ENCODE data around the gene TADA2B.

TADA2B gene

GRCh38 chr4:7018281-7018680 is 24.9 kb upstream of the TADA2B start:
- no peak for DNase-seq

DNA sequence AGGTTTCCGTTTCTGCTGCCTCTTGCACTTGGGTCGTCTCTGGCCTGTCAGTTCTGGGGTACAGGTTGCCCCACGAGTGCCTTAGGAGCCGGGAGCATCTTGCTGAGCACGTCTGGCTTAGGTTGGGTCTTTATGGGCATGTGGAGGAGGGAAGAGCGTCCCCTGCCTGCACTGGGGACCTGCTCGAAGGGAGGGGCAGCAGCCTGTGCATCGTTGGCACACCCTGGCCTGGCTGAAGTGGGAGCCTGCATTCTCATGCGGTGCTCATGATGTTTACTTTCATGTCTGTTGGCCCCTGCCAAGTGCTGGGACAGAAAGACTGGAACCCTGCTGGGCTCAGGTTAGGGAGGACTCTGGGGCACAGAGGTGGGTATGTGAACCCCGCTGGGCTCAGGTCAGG is 23.8 kb upstream of the TADA2B start:
- no peak for DNase-seq

GRCh38 chr4:7020290-7020689 is 22.9 kb upstream of the TADA2B start:
- no peak for DNase-seq

DNA sequence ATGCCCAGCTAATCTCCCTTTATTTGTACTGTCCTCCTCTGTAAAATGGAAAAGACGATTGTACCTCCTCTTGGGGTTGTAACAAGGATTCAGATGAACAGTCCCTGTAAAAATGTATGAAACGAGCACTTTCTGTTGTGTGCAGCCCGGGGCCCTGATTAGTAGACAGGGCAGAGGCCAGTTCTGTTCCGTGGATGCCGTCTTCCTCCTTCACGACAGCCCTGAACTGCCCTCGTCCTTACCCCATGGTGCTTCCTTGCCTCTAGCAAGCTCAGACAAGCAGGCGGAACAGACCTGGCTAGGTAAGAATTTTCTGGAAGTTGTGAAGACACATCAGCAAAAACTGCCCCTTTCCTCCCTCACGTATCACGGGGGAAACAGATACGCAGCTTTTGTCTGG is 22.3 kb upstream of the TADA2B start:
- no peak for DNase-seq

GRCh38 chr4:7021355-7021754 is 21.8 kb upstream of the TADA2B start:
- no peak for DNase-seq

DNA sequence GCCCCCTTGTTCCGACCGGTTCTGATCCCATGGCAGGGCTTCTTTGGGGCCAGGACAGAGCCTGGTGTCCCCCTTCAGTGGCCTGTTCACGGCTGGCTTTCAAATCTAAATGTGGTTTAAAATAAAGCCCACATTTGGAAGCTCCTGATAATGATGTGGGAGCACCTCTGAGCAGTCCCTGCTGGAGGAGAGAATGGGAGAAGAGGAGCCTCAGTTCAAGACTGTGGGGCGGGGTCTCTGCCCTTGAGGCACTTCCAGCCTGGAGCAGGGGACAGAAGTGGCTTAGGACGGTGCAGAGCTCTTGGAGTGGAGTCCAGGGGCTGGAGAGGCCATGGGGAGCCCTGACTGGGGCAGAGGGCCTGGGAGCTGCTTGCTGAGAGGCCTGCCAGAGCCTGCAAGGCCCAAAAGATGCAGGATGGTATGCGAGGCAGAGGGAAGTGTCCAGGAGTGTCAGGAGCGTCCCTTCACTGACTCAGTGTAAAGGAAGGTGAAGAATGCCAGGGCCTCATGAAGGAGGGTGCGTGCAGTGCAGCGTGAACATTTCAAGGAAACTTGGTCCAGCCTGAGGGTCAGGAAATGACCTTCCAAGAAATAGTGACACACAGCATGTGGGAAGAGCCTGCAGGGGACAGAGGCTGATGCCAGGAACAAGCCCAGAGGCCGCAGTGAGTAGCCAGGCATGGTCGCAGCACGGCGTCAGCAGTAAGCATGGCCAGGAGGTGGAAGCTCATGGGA is 21.1 kb upstream of the TADA2B start:
- no peak for DNase-seq

DNA sequence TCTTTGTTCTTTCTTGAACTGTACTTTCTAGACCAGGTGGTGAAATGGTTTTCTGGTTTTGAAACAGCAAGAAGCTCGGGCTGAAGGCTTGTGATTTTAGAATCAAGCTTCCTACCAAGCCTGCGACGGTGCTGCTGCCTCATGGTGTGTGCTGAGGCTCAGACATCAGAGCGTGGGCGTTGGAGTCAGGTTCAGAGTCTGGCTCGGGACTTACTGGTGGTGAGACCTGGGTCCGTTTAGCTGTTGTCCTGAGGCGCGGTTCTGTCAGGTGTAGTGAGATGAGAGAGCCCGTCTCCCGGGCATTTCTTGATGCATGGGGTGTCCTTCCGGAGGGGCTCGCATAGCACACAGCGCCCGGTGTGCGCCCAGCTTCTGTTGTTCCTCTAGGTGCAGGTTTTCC is 19.7 kb upstream of the TADA2B start:
- DNase-seq = no peak

GRCh38 chr4:7023901-7024300 is 19.3 kb upstream of the TADA2B start:
- DNase-seq = no peak

DNA sequence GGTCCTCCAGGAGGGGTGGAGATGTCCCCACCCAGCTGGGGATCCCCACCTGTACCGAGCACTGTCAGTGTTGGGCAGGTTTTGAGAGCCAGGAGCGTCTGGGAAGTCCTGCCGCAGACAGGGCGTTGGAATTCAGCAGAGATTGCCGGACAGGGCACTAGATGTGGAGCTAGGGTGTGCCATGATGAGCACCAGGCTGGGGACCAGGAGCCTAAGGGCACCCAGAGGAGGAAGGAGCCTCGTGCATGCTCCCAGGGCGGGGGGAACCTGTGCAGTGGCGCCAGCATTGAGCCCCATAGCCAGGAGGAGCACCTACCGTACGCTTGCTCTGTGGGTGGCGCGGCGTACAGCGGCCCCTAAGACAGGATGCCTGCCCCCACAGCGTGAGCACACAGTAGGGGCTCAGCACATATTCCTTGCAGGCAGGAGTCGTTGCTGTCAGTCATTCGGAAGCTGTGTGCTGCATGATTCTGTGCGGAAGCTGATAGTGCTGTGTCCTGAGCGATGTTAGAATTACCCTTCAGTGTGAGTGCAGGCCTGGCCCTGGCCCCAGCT is 18.8 kb upstream of the TADA2B start:
- DNase-seq = no peak

- no peak for DNase-seq
Measured at GRCh38 chr4:7025040-7025602, 18.1 kb upstream of the TADA2B start.

- DNase-seq = no peak
Measured at GRCh38 chr4:7026107-7026506, 17.1 kb upstream of the TADA2B start.

GRCh38 chr4:7027284-7027683 is 15.9 kb upstream of the TADA2B start:
- no peak for DNase-seq

DNA sequence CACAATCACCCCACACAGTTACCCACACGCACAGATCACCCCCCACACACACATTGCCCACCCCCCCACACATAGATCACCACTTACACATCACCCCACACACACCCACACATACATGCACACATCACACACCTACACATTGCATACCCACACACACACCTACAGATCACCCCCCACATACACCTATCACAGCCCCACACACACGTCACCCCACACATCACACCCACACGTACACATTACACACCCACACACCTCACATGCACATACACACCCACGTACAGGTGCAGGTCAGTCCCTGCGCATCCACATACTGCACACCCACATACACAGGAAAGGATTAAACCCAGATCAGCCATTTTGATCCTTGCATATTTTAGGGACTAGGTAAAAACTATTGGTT is 15.3 kb upstream of the TADA2B start:
- DNase-seq = no peak

- DNase-seq = no peak
Measured at GRCh38 chr4:7029212-7029611, 14.0 kb upstream of the TADA2B start.

DNA sequence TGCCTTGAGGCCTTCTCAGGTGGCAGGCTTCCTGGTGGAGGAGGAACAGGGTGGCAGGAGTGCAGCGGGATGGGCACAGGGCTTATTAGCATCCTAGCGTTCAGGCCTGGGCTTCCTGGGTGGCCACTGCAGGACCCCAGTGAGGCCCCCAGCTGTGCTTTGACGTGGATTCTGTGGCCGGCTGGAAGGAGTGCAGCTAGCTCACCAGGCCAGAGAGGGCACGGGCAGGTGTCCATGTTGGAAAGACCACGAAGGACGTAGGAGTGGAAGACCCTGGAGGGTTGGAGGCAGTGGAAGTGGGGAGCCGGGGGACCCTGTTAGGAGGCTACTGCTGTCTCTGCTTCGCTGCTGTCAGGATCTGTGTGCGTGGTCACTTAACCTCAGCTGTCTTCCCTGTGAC is 13.3 kb upstream of the TADA2B start:
- DNase-seq = no peak

DNA sequence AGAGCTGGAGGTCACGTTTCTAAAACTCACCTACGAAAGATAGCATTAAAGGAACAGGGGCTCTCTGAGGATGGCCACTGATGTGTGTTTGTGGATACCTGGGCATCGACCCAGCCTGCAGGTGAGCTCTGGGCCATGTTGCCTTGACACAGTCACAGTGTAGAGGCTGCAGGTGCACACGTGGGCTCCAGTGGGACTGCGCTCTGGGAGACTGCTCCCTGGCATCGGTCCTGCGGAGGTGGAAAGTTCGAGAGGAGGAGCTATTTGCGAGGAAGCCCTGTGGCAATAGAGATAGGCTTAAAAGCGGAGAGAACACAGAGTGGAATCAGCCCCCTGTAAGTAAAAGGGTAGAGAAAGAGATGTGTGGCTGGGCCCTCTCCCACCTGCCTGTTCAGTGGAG is 12.3 kb upstream of the TADA2B start:
- no peak for DNase-seq

GRCh38 chr4:7031558-7032449 is 11.4 kb upstream of the TADA2B start:
- no peak for DNase-seq

GRCh38 chr4:7032596-7032995 is 10.6 kb upstream of the TADA2B start:
- DNase-seq = no peak

- peak; percentile 15 for DNase-seq
Measured at GRCh38 chr4:7034262-7035081, 8.7 kb upstream of the TADA2B start.

DNA sequence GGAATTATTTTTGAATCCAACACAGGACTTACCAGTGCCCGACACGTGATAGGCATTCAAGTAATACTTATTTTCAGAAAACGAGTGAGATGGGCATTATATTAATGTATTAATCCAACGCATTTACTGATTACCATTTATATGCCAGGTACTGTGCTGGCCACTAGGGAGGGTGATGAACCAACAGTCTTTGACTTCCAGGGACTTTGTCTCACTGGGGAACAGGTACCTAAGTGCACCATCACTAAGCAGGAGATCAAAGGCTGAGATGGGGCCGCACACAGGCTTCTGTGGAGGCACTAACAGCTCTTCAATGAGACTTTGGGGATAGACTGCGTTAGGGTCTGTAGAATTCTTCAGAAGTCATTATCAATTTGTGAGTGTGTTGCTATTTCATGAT is 5.7 kb upstream of the TADA2B start:
- no peak for DNase-seq

DNA sequence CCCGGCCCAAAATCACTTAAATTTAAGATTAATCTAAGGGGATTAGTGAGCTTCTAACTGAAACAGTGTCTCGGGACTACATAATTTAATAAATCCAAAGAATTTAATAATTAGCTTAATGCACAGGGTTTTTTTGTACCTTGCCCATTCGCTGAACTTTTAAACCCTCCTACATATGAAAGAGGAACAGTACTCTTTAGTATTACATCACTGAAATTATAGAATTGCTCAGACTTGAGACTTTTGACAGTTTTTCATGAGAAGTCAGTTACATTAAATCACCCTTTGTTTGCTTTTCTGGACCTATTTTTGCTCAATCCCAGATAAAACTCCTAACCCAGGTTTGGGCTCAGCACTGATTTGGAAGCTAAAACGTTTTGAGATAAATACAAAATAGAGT is 2.4 kb upstream of the TADA2B start:
- no peak for DNase-seq

GRCh38 chr4:7041246-7041645 is 1.9 kb upstream of the TADA2B start:
- no peak for DNase-seq
